ENCODE measurements around the gene ARID5B. TPM values are rescaled to one million over a fixed set of nuclear protein-coding genes. Genes with fewer than 3 reads are reported as not detected.
A peak's percentile ranks its signal among the peaks of the same experiment; 100 is the strongest.

ARID5B gene
- polyA plus RNA-seq, 4 donors: 45.0 to 57.3 (median 51.7) TPM

- DNase-seq (ENCODE audit: low read depth in 4 of 4, low spot score in 2 of 4): no peak
Observed at GRCh38 chr10:62047228-62047892, 145.9 kb downstream of the ARID5B start.

- no peak for DNase-seq (ENCODE audit: low read depth in 4 of 4, low spot score in 2 of 4)
Observed at GRCh38 chr10:62047960-62048383, 146.5 kb downstream of the ARID5B start.

- no peak for DNase-seq (ENCODE audit: low read depth in 4 of 4, low spot score in 2 of 4)
Observed at GRCh38 chr10:62048470-62048869, 147.0 kb downstream of the ARID5B start.

- DNase-seq (ENCODE audit: low read depth in 4 of 4, low spot score in 2 of 4): peak; percentile 75 to 91 (median 86)
Observed at GRCh38 chr10:62048919-62049623, 147.6 kb downstream of the ARID5B start.

GRCh38 chr10:62049624-62050345 lies 148.3 kb downstream of the ARID5B start:
- DNase-seq (ENCODE audit: low read depth in 4 of 4, low spot score in 2 of 4): no peak

- no peak for DNase-seq (ENCODE audit: low read depth in 4 of 4, low spot score in 2 of 4)
Observed at GRCh38 chr10:62050346-62050892, 148.9 kb downstream of the ARID5B start.

DNA sequence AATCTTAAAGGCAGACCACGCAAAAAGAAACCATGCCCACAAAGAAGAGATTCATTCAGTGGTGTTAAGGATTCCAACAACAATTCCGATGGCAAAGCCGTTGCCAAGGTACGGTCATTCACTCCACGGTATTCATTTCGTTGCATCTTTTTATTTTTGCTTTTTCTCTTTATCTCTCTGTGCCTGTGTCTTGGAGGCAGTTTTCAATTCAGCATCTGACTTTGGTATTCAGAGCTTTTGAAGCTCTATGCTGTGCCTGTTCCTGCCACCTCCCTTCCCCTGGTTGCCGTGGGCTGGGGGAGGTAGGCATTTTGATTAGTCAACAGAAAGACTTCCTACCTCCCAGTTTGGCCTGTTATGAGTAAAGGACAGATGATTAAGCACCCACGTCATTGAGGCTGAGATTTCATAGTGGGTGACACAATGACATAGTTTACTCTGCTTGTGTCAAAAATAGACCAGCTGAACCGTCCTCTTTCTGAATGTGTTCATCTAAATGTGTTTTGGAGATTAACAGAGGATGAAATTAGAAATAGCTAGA lies 149.5 kb downstream of the ARID5B start:
- DNase-seq (ENCODE audit: low read depth in 4 of 4, low spot score in 2 of 4): no peak

DNA sequence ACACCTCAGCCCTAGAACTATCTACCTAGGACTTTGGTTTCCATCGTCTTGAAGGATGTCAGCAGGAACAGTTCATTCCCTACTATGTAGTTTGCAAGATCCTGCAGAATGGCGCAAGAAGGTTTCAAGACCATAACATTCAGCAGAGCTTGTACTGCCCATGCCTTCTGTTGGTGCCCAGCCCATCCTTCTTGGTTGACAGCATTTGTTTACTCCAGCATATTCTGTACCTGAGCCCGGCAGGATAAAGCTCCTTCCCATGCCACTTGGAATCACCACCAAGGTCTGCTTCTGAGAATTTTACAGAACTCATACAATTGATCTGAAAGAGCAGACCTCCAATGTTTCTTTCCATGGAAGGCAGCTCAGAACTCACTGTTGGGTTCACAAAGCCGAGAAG lies 150.8 kb downstream of the ARID5B start:
- DNase-seq (ENCODE audit: low read depth in 4 of 4, low spot score in 2 of 4): no peak

GRCh38 chr10:62053860-62054259 lies 152.4 kb downstream of the ARID5B start:
- no peak for DNase-seq (ENCODE audit: low read depth in 4 of 4, low spot score in 2 of 4)

GRCh38 chr10:62054408-62054807 lies 152.9 kb downstream of the ARID5B start:
- no peak for DNase-seq (ENCODE audit: low read depth in 4 of 4, low spot score in 2 of 4)

- no peak for DNase-seq (ENCODE audit: low read depth in 4 of 4, low spot score in 2 of 4)
Observed at GRCh38 chr10:62054830-62055229, 153.3 kb downstream of the ARID5B start.

- DNase-seq (ENCODE audit: low read depth in 4 of 4, low spot score in 2 of 4): no peak
Observed at GRCh38 chr10:62056219-62056618, 154.7 kb downstream of the ARID5B start.

GRCh38 chr10:62056698-62057097 lies 155.2 kb downstream of the ARID5B start:
- DNase-seq (ENCODE audit: low read depth in 4 of 4, low spot score in 2 of 4): no peak

DNA sequence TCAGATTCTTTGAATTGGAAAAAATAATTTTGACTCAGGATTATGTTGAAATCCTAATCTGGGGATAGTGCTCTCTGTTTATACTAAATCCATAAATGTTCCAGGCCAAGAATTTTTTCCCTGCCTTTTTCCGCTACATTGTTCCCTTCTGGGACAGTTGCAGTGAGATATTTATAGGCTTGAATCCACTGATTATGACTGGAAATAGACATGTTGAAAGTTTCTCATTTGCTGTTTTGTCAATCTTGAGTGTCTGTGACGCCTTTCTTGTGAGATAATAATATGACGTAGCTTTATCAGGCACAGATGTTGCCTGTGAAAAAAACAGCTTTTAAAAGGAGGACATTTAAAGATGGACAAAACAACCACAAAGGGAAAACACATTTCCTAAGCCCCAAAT lies 155.9 kb downstream of the ARID5B start:
- DNase-seq (ENCODE audit: low read depth in 4 of 4, low spot score in 2 of 4): no peak

GRCh38 chr10:62057850-62058249 lies 156.4 kb downstream of the ARID5B start:
- DNase-seq (ENCODE audit: low read depth in 4 of 4, low spot score in 2 of 4): no peak

- DNase-seq (ENCODE audit: low read depth in 4 of 4, low spot score in 2 of 4): no peak
Observed at GRCh38 chr10:62058476-62058875, 157.0 kb downstream of the ARID5B start.

DNA sequence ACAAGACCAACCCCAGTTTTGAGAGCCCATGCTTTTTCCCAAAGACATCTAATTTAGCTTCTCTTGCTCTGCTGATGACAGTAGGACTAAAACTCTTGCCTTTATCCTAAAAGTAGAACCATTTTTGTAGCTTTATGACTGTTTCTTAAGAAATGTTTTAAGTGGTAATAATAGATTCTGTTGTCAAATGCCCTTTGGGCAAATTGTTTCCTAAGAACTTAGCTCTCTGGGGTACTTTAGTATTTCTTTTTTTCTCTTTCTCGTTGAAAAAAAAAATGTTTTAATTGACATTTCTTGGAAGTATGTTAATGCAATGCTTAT lies 157.4 kb downstream of the ARID5B start:
- DNase-seq (ENCODE audit: low read depth in 4 of 4, low spot score in 2 of 4): no peak

GRCh38 chr10:62059217-62059920 lies 157.9 kb downstream of the ARID5B start:
- DNase-seq (ENCODE audit: low read depth in 4 of 4, low spot score in 2 of 4): no peak

DNA sequence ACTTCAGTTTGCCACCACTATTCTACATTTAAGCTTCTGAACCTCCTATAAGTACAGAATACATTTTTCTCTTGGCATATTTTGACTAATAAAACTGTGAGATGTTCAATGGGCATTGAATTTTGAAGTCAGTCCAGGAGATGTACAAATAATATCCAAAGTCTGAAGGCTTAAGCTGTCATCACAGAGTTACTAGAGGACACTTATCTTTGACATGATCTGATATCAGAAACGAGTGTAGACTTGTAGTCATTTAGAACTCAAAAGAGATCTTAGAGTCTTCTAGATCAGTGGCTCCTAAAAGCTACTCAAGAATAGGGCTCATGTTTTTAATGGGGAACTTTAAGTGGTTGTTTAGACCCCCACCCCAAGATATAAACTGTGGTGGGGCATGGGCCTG lies 160.5 kb downstream of the ARID5B start:
- DNase-seq (ENCODE audit: low read depth in 4 of 4, low spot score in 2 of 4): no peak

GRCh38 chr10:62062752-62063512 lies 161.4 kb downstream of the ARID5B start:
- DNase-seq (ENCODE audit: low read depth in 4 of 4, low spot score in 2 of 4): no peak

Data from left renal cortex interstitium (tissue), 4 donors.